Endothelial cell of umbilical vein (primary cell): ENCODE results near the gene FBXO5. TPM values are rescaled to one million over a fixed set of nuclear protein-coding genes. Genes with fewer than 3 reads are reported as not detected.

Experiments used
- BruUV-seq: library from RNA; stranded (reverse); fragments of 400-500 nt; replicated peaks from 2 replicates; lab custom pipeline; 2021; lab: Mats Ljungman, UMichigan
- CTCF ChIA-PET: fragments of 300-600, 350-600 bp; sonication (Branson Sonifier 250); formaldehyde crosslinking; loops from one replicate; lab custom pipeline; 2021; ENCODE audit warnings: antibody characterized with exemption, inconsistent platforms; lab: Charles Lee
- POLR2A ChIA-PET: fragments of 300-600, 350-600 bp; sonication (Branson Sonifier 250); formaldehyde crosslinking; loops from one replicate; lab custom pipeline; 2021; ENCODE audit warnings: antibody characterized with exemption, inconsistent platforms; lab: Charles Lee
- DNase-seq: peaks from one replicate; pipeline ENCODE4 v3.0.0-alpha.2; 2011; ENCODE audit warnings: low read depth, low spot score
- FAIRE-seq: peaks from 2 replicates; lab custom pipeline; 2011; peaks lifted over from hg19 to GRCh38; lab: Jason Lieb, UNC
- H2AFZ ChIP-seq: 2 replicates; pipeline ENCODE4 v1.6.0; 2012; ENCODE audit warnings: low read depth, low read length, control low read depth, inconsistent platforms
- H3K27ac ChIP-seq: 2 replicates; pipeline ENCODE4 v1.5.1; 2011; ENCODE audit warnings: low read depth, mild to moderate bottlenecking, control low read depth, low read length, moderate library complexity; ENCODE audit not compliant: insufficient read depth
- H3K27me3 ChIP-seq, 2 experiments: 2 replicates each; pipeline versions ENCODE4 v1.6.0 to v1.6.1; 2011; ENCODE audit warnings: low read length in 2 of 2, mixed read lengths in 1 of 2; ENCODE audit not compliant: control insufficient read depth in 2 of 2, insufficient read depth in 2 of 2
- H3K36me3 ChIP-seq, 2 experiments: 2 replicates in 1 of 2; 3 replicates in 1 of 2; pipeline ENCODE4 v1.5.1; 2011; ENCODE audit warnings: low read length in 2 of 2, mild to moderate bottlenecking in 1 of 2, moderate library complexity in 1 of 2; ENCODE audit not compliant: control insufficient read depth in 2 of 2, insufficient read depth in 2 of 2; ENCODE audit errors: extremely low read depth in 1 of 2
- H3K4me1 ChIP-seq: 3 replicates; pipeline ENCODE4 v1.5.1; 2011; ENCODE audit warnings: mild to moderate bottlenecking, low read length; ENCODE audit not compliant: control insufficient read depth, insufficient read depth; ENCODE audit errors: extremely low read depth
- H3K4me2 ChIP-seq: 2 replicates; pipeline ENCODE4 v1.6.1; 2011; ENCODE audit warnings: low read length, control low read depth, mixed read lengths; ENCODE audit not compliant: insufficient read depth
- H3K4me3 ChIP-seq, 3 experiments: fragments of 200-600 bp in 1 of 3; sonication (generic), shearing (Covaris generic) in 1 of 3; replicated peaks in 1 of 3; 2 replicates each; pipeline ENCODE4 v1.5.1; 2011 to 2016; ENCODE audit warnings: control low read depth in 3 of 3, low read length in 3 of 3, mild to moderate bottlenecking in 2 of 3, inconsistent platforms in 1 of 3, low read depth in 1 of 3, moderate library complexity in 1 of 3; ENCODE audit not compliant: insufficient read depth in 1 of 3
- H3K79me2 ChIP-seq: 2 replicates; pipeline ENCODE4 v1.6.0; 2012; ENCODE audit warnings: low read length, inconsistent platforms; ENCODE audit not compliant: control insufficient read depth, insufficient read depth
- H3K9ac ChIP-seq: replicated peaks from 2 replicates; pipeline ENCODE3; 2011; ENCODE audit warnings: low read length, control low read depth; ENCODE audit not compliant: insufficient read depth; ENCODE audit errors: extremely low read depth
- H3K9me1 ChIP-seq: replicated peaks from 3 replicates; pipeline ENCODE4 v1.6.0; 2011; ENCODE audit warnings: mild to moderate bottlenecking, low read length; ENCODE audit not compliant: control insufficient read depth, insufficient read depth; ENCODE audit errors: extremely low read depth
- H3K9me3 ChIP-seq: replicated peaks from 2 replicates; pipeline ENCODE4 v1.5.1; 2012; ENCODE audit warnings: low read length, inconsistent platforms; ENCODE audit not compliant: control insufficient read depth, insufficient read depth
- H4K20me1 ChIP-seq: replicated peaks from 2 replicates; pipeline ENCODE3; 2011; ENCODE audit warnings: mild to moderate bottlenecking, low read length; ENCODE audit not compliant: control insufficient read depth, insufficient read depth; ENCODE audit errors: extremely low read depth
- EZH2 ChIP-seq: IDR thresholded peaks from 2 replicates; pipeline ENCODE4 v1.6.1; 2012; ENCODE audit warnings: borderline replicate concordance, low read depth, mild to moderate bottlenecking, moderate library complexity, low read length, inconsistent platforms; ENCODE audit not compliant: severe bottlenecking
- FOS ChIP-seq: IDR thresholded peaks from 2 replicates; pipeline ENCODE4 v1.6.1; 2011; ENCODE audit warnings: mild to moderate bottlenecking, low read length, moderate library complexity, borderline replicate concordance; ENCODE audit not compliant: insufficient read depth
- GATA2 ChIP-seq: IDR thresholded peaks from 2 replicates; pipeline ENCODE4 v1.7.0; 2011; ENCODE audit warnings: low read depth, mild to moderate bottlenecking, moderate library complexity, mixed read lengths, low read length; ENCODE audit not compliant: insufficient read length, insufficient read depth
- JUN ChIP-seq: IDR thresholded peaks from 2 replicates; pipeline ENCODE4 v1.6.1; 2011; ENCODE audit warnings: borderline replicate concordance, low read depth; ENCODE audit not compliant: insufficient read length, insufficient read depth
- MYC ChIP-seq: IDR thresholded peaks from one replicate; pipeline ENCODE4 v1.6.1; 2011; ENCODE audit warnings: mild to moderate bottlenecking, low read depth, low read length
- POLR2A ChIP-seq: IDR thresholded peaks from 2 replicates; pipeline ENCODE4 v1.6.1; 2012; ENCODE audit warnings: low read depth, mild to moderate bottlenecking, control low read depth, low read length
- POLR2AphosphoS5 ChIP-seq: IDR thresholded peaks from 2 replicates; pipeline ENCODE4 v1.6.1; 2012; ENCODE audit warnings: low read depth, mild to moderate bottlenecking, control low read depth, low read length, moderate library complexity; ENCODE audit not compliant: insufficient read depth
- dilution Hi-C: fragments of 300-500 bp; cut with MboI; formaldehyde crosslinking; loops from one replicate; pipeline ENCODE4 v1.15.0; 2019; ENCODE audit warnings: low sequenced_read_pairs; ENCODE audit not compliant: extremely low pct_ligation_motif_present
- intact Hi-C: fragments of 100-400 bp; cut with micrococcal nuclease; formaldehyde crosslinking; loops from one replicate; pipeline ENCODE4 v1.10.0; 2022
- polyA plus RNA-seq, 4 experiments: library from polyadenylated mRNA; depleted of rRNA in 3 of 4; stranded (reverse) in 3 of 4; unstranded in 1 of 4; fragments of >200 nt; gene quantifications; 2 replicates each; pipeline versions ENCODE4 v1.2.1 to v1.2.3, GENCODE V29; 2011 to 2012; ENCODE audit warnings: missing spikeins in 1 of 4
- total RNA-seq: library from RNA; stranded (reverse); gene quantifications from 2 replicates; pipeline ENCODE4 v1.2.3, GENCODE V29; 2021
- TF ChIP-seq, protein P1 (sequence below): IDR thresholded peaks from 2 replicates; pipeline ENCODE4 v1.6.1; 2011; ENCODE audit not compliant: insufficient read depth, insufficient read length
- TF ChIP-seq, protein P2 (sequence below), 2 donors: IDR thresholded peaks; 1 replicate in 1 of 2; 2 replicates in 1 of 2; pipeline ENCODE4 v1.5.1; 2011; ENCODE audit warnings: low read length in 2 of 2, mild to moderate bottlenecking in 2 of 2, moderate library complexity in 2 of 2, control low read depth in 1 of 2, inconsistent platforms in 1 of 2, low read depth in 1 of 2; ENCODE audit not compliant: insufficient read depth in 1 of 2; ENCODE audit errors: extremely low read depth in 1 of 2

Gene FBXO5
- total and polyA plus RNA-seq, 2 donors (not counting 3 experiments of a cell fraction or from before 2014, with no cell fraction given), result 6.1 to 27.1 TPM

DNA sequence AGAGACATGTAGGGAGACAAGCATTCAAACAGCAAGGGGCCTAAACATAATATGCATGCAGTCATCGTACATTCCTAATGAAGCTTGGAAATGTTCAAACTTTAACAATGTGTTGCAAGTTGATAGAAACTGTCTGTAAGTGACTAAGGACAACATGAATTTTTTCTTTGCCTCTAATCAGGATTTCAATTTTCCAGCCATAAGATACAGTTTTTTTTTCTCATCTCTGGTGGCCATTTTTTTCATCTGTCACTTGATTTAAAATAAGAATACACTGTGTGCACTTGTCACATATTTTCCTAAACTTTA is 41.8 kb upstream of the FBXO5 start:
- H3K9ac ChIP-seq, result no peak overlapping the region
- dilution Hi-C loops (no loop called here), intact Hi-C loops (loop anchor here (1.0 to 5.0 kb wide), 7 partner anchors 21 to 472 kb away; partner anchors contain the start of genes FBXO5 and VIP)
- no peak overlapping the region for H3K27ac ChIP-seq
- FAIRE-seq (no peak), DNase-seq (no peak)
- H3K27me3 ChIP-seq, result no peaks in the 10 kb centered on the region
- H3K4me3 ChIP-seq, result no peak overlapping the region
- no peak overlapping the region for H2AFZ ChIP-seq
- H3K4me2 ChIP-seq, result no peak overlapping the region
- BruUV-seq, result no TSS peak
- H3K9me3 ChIP-seq, result no peaks in the 10 kb centered on the region
- H3K4me1 ChIP-seq, result no peaks in the 10 kb centered on the region
- no peaks in the 10 kb centered on the region for H3K36me3 ChIP-seq
- ChIA-PET POLR2A (no interaction called here), CTCF (interaction anchor here (0.9 to 5.1 kb wide), 2 partner anchors 10 to 70 kb away, joined by 4 to 72 read pairs; no protein-coding TSS in a partner anchor)
- TF ChIP-seq EZH2 (no peak), POLR2AphosphoS5 (no peak), POLR2A (no peak), MYC (no peak), JUN (no peak), GATA2 (no peak), FOS (no peak)
- TF ChIP-seq, protein P1, sequence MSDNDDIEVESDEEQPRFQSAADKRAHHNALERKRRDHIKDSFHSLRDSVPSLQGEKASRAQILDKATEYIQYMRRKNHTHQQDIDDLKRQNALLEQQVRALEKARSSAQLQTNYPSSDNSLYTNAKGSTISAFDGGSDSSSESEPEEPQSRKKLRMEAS, result no peak
- TF ChIP-seq, protein P2, sequence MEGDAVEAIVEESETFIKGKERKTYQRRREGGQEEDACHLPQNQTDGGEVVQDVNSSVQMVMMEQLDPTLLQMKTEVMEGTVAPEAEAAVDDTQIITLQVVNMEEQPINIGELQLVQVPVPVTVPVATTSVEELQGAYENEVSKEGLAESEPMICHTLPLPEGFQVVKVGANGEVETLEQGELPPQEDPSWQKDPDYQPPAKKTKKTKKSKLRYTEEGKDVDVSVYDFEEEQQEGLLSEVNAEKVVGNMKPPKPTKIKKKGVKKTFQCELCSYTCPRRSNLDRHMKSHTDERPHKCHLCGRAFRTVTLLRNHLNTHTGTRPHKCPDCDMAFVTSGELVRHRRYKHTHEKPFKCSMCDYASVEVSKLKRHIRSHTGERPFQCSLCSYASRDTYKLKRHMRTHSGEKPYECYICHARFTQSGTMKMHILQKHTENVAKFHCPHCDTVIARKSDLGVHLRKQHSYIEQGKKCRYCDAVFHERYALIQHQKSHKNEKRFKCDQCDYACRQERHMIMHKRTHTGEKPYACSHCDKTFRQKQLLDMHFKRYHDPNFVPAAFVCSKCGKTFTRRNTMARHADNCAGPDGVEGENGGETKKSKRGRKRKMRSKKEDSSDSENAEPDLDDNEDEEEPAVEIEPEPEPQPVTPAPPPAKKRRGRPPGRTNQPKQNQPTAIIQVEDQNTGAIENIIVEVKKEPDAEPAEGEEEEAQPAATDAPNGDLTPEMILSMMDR (IDR thresholded peaks at IDR 0.05; ENCODE audit: extremely low read depth in 1 of 2, insufficient read depth in 1 of 2, low read depth in 1 of 2, low read length in 2 of 2), result no peak
- H3K79me2 ChIP-seq, result no peaks in the 10 kb centered on the region
- H4K20me1 ChIP-seq, result no peaks in the 10 kb centered on the region
- no peaks in the 10 kb centered on the region for H3K9me1 ChIP-seq
